Measurements from ENCODE around the gene PUM2. TPM values are rescaled to one million over a fixed set of nuclear protein-coding genes. Genes with fewer than 3 reads are reported as not detected.

The PUM2 gene
- total and polyA plus RNA-seq, 9 donors: 40.3 to 148 (median 95.9) TPM

GRCh38 chr2:20224716-20225293 lies 125.8 kb downstream of the PUM2 start, which contains the start of gene SDC1:
Gene SDC1 (minus strand): TSS chr2:20225130. CDS start chr2:20224867, 263 bp downstream.
- peak; percentile 44 to 77 (median 68) for DNase-seq
- intact Hi-C loops (cut with DNase I): loop anchor here in 2 of 4 donors (5.0 kb wide), 2 partner anchors 83 to 88 kb away; no protein-coding TSS in a partner anchor
- no peaks in the 10 kb centered on the region for H3K27me3 ChIP-seq
- peak within 1 kb of the TSS; percentile 47 to 61 for H3K27ac ChIP-seq
- H3K4me1 ChIP-seq (ENCODE audit: insufficient read depth): peaks cover 2% of the 10 kb centered on the region
- no peaks in the 10 kb centered on the region for H3K36me3 ChIP-seq
- TF ChIP-seq POLR2A (IDR thresholded peaks at IDR 0.05) (no peak), CTCF (IDR thresholded peaks at IDR 0.05) (peak in 1 of 3 donors; percentile 7)
- 0 to 1% (median 0%) methylated on average over 25 to 65 of the region's 65 CpGs for WGBS, 3 donors
- peak within 1 kb of the TSS; percentile 47 for H3K4me3 ChIP-seq
- no peaks in the 10 kb centered on the region for H3K9me3 ChIP-seq

- 0 to 2% (median 0%) methylated on average over 3 to 70 of the region's 70 CpGs for WGBS, 3 donors
- intact Hi-C loops (cut with DNase I): loop anchor here in 2 of 4 donors (5.0 kb wide), 2 partner anchors 82 to 87 kb away; no protein-coding TSS in a partner anchor
- H3K36me3 ChIP-seq: no peaks in the 10 kb centered on the region
- H3K4me1 ChIP-seq (ENCODE audit: insufficient read depth): peaks cover 2% of the 10 kb centered on the region
- H3K9me3 ChIP-seq: no peaks in the 10 kb centered on the region
- peak overlapping the region; percentile 47 for H3K4me3 ChIP-seq
- H3K27me3 ChIP-seq: no peaks in the 10 kb centered on the region
- H3K27ac ChIP-seq: peak overlapping the region; percentile 47 to 61
- no peak for TF ChIP-seq EP300 (IDR thresholded peaks at IDR 0.05)
- DNase-seq: no peak
Observed at GRCh38 chr2:20224164-20224715, 126.4 kb downstream of the PUM2 start.

- Histone ChIP-seq H3K36me3 (no peaks in the 10 kb centered on the region), H3K27me3 (no peaks in the 10 kb centered on the region), H3K4me1 (ENCODE audit: insufficient read depth) (peaks cover 2% of the 10 kb centered on the region), H3K27ac (peak overlapping the region; percentile 47 to 61), H3K9me3 (no peaks in the 10 kb centered on the region), H3K4me3 (peak overlapping the region; percentile 47)
- 1% methylated on average over 37 to 66 of the region's 66 CpGs for WGBS, 3 donors
- intact Hi-C loops (cut with DNase I): loop anchor here in 2 of 4 donors (5.0 kb wide), 2 partner anchors 81 to 86 kb away; no protein-coding TSS in a partner anchor
- DNase-seq: peak; percentile 33 to 77 (median 56)
- no peak for TF ChIP-seq POLR2A (IDR thresholded peaks at IDR 0.05)
- no peak for TF ChIP-seq EP300 (IDR thresholded peaks at IDR 0.05)
- no peak for TF ChIP-seq CTCF (IDR thresholded peaks at IDR 0.05)
Observed at GRCh38 chr2:20223407-20224163, 127.1 kb downstream of the PUM2 start.

- 36 to 43% (median 39%) methylated on average over 21 of the region's 21 CpGs for WGBS, 3 donors
- no peaks in the 10 kb centered on the region for H3K9me3 ChIP-seq
- peak overlapping the region; percentile 47 for H3K4me3 ChIP-seq
- H3K27me3 ChIP-seq: no peaks in the 10 kb centered on the region
- H3K36me3 ChIP-seq: no peaks in the 10 kb centered on the region
- TF ChIP-seq CTCF (IDR thresholded peaks at IDR 0.05) (no peak), POLR2A (IDR thresholded peaks at IDR 0.05) (no peak), EP300 (IDR thresholded peaks at IDR 0.05) (no peak)
- intact Hi-C loops (cut with DNase I): loop anchor here in 2 of 4 donors (5.0 kb wide), 2 partner anchors 81 to 86 kb away; no protein-coding TSS in a partner anchor
- H3K4me1 ChIP-seq (ENCODE audit: insufficient read depth): peaks cover 2% of the 10 kb centered on the region
- no peak for DNase-seq
- no peak overlapping the region for H3K27ac ChIP-seq
Observed at GRCh38 chr2:20222769-20223406, 127.8 kb downstream of the PUM2 start.
